Occipital lobe (tissue), 2 donors: ENCODE data around the gene ZNF74. TPM values are rescaled to one million over a fixed set of nuclear protein-coding genes. Genes with fewer than 3 reads are reported as not detected.

Experiments used
- DNase-seq: peaks from one replicate; lab custom pipeline; 2025; lab: John Stamatoyannopoulos, UW
- total RNA-seq: library from RNA; depleted of rRNA; stranded (reverse); fragments of >200 nt; gene quantifications from one replicate; pipeline ENCODE4 v1.2.3, GENCODE V29; 2014

ZNF74 gene
- total RNA-seq, 1 donor from 2014 or later: 46.2 TPM

- DNase-seq: no peak
Observed at GRCh38 chr22:20430720-20431510, 37.0 kb downstream of the ZNF74 start.

DNA sequence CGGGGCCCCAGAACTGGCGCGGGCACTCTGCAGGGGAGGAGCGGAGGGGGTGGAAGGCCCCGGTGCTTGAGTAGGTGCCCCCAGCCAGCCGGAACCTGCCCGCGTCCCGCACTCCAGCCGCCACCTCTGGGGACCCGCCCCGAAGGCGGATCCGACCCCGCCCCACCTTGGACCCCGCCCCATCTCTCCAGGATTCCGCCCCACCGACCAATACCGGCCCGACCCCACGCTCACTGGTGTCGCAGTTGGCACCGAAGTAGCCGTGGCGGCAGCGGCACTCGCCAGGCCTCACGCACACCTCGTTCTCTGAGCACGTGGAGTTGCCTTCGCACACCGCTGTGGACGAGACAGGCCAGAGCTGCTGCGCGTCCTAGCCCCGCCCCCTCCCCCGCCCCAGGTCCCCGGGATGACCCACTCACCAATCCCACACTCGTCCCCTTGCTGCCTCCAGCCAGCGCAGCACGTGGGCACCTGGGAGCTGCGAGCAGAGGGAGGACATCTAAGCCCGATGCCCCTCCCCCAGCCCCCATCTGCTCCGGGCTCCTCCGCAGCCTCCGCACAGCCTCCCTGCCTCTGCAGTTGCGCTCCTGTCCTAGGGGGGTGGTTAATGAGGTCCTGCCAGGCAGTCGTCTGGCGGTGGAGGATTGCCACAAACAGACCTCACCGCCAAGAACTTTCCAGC is 37.7 kb downstream of the ZNF74 start:
- DNase-seq: no peak

- DNase-seq: no peak
Observed at GRCh38 chr22:20432244-20432686, 38.3 kb downstream of the ZNF74 start.

DNA sequence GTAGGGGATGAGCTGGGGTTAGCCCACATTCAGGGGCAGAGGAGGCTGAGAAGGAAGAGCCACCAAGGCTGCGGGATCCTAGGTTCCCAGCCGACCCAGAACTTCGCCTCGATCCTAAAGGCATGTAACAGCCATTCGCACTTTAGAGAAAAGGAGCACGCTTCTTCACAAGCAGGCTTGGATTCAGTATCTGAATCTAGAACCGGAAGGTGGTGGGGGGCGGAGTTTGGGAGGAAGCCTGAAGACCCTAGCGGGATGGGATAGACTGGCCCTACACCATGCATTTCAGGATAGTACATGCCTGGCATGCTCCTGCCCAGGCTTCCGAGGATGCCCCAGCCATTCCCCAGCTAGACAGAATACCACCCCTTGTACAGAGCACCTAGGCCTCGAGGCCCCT is 39.2 kb downstream of the ZNF74 start:
- DNase-seq: no peak

DNA sequence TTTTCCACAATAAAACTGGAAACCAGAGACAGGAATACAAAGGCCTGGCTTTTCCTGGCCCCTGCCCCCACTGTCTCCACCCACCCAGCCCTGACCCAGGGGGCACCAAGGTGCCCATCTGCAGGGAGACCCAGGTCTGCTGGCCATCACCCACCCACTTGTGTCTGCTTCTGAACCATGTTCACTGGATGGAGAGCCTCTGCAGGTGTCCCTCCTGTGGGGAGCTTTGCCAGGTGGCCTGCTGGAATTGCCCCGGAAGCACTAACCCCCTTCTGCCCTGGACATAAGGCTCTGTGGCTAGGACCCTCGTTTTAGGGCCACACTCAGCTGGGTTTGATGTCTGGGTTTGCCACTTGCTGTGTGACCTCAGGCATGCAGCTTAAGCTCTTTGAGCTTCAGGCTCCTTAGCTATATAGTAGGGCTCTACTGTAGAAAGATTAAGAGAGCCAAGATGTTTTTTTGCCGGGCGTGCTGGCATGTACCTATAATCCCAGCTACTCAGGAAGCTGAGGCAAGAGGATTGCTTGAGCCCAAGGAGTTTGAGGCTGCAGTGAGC is 39.8 kb downstream of the ZNF74 start:
- no peak for DNase-seq

DNA sequence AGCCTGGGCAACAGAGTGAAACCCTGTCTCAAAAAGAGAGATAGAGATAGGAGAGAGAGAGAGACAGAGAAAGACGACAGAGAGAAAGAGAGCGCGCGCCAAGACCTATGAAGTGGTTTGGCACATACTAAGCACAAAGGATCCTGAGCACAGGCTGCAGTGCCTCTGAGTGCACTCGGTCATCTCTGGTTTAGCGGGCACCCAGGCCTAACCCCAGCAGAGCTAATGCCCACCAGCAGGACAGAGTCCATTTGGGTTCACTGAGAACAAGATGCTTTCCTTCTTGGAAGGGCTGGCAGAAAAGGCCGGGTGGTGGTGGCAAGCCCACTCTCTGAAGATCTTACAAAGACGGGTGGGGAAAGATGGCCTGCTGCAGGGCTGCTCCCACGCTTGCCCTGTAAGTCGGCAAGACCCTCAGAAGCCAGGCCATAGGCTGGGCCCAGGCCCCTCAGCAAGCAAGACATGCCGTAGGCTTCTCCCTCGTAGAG is 40.4 kb downstream of the ZNF74 start:
- DNase-seq: no peak

GRCh38 chr22:20434773-20435172 is 40.8 kb downstream of the ZNF74 start:
- DNase-seq: no peak

GRCh38 chr22:20435436-20436306 is 41.7 kb downstream of the ZNF74 start:
- no peak for DNase-seq

DNA sequence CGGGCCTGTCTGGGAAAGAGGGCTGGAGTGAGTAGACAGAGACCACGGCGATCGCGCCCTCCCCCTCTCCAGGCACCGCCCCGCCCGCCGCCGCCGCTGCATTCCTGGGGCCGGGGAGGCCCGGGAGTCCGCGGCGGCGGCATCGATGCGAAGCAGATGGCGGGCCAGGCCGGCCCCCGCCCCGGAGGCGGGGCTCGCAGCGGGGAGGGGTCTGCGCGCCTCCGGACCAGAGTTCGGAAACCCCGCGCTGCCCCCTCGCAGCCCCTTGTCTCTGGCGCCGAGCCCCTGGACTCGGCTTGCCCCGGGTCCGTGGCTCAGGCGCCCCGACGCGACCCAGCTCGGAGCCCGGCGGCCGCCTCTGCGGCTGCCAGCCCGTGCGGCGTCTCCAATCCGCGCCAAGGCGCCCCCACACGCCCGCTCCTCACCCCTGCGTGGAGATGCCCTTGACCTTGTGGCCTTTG is 42.4 kb downstream of the ZNF74 start:
- DNase-seq: no peak

DNA sequence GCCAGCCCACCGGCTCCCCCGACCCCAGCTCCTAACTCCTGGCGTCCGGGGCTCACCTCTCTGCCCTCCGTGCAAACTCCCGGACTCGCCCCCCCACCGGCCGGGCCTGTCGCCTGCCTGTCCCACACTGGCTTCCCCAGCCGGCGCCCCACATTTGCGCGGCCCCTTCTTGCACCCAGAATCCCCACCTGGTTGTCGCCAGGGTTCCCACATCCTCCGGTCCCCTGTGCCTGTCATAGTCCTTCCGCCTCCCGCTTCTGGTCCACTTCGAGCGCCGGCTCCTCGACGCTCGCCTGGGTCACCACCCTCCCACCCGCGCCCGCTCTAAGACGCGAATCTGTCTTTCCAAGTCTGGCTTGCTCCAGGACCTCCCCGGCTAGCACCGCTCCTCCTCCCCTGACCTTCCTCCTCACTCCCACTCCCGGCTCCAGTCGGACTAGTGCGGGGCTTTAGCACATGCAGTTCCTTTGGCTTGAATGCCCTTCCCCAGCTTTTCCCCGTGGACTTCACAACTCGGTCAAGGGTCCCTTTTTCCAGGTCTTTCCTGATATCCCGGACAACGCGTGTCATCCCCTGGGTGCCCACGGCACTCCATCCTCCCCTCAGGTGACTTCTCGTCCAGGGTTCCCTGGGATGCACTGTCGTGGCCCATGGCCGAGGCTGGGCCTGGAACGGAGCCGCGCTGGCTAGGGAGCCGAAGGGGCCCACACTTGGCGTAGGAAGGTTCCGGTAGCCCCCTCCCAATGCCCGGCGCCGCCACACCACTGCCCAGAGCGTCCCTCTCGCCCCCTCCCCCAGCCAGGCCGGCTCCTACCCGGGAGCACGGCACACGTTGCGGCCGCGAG is 43.0 kb downstream of the ZNF74 start:
- DNase-seq: no peak

DNA sequence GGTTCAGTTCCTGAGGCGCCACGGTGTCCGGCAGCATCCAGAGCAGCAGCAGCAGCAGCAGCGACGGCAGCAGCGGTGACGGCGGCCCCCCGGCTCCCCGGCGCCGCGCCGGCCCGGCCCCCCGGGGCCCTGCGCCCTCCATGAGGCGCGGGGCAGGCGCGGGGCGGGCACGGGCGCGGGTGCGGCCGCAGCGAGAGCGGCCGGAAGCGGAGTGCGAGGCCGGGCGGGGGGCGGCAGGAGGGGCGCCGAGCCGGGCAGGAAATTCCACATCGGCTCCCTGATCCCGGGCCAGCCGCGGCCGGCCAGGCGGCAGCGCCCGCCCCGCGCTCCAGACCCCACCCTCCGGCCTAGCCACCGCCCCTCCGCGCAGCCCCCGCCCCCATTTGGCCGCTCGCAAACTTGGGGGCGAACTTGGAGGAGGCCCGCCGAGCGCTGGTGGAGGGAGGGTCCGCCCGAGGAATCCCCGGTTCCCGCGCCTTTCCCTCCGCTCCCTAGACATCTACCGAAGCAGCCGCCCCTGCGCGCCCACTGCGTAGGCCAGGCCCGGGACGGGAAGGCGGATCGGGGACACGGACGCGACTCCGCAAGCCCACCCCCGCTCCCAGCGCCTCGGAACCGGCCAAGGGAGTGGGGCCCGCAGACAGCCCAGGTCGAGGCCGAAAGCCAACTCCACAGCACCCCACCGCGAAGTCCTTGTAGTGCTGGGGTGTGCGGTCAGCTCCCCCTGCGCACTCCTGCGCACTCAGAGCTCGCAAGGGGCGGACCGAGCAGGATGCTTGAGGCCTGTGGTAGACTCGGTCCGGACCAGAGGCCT is 43.9 kb downstream of the ZNF74 start, which contains the start of gene SCARF2:
TSS of gene SCARF2 (minus strand) at position 213 of the 814 bp plus-strand sequence. CDS start at position 142, 71 bp downstream.
- no peak for DNase-seq

GRCh38 chr22:20438427-20438677 is 44.4 kb downstream of the ZNF74 start:
- DNase-seq: no peak

GRCh38 chr22:20438678-20439492 is 44.9 kb downstream of the ZNF74 start:
- DNase-seq: no peak

GRCh38 chr22:20439556-20439927 is 45.6 kb downstream of the ZNF74 start:
- DNase-seq: no peak

DNA sequence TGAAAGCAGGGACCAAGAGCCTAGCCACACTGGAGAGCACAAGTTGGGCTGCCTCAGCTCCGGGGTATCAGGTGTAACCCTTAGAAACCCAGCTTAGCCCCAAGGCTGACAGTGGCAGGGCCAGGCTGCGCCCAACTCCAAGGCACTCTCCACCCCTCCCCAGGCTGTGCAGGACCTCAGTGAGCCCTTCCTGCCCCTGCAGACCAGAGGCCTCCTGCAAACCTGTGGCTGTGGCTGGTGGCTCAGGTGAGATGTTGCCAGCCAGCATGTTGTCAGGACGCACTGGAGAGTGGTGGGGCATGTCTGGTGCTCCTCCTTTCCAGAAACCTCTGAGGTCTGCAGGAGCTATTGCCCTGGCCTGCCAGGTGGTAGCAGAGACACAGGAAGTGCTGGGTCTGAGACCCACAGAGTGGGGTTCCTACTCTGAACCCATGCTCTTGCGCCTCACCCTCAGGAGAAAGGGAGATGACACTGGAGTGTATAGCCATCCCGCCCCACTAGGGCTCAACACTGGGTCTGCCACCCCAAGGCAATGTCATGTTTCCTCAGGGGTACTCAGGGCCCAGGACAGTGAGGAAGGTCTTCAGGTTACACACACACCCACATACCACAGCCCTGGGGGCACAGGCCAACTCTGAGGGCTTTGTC is 46.1 kb downstream of the ZNF74 start:
- no peak for DNase-seq

DNA sequence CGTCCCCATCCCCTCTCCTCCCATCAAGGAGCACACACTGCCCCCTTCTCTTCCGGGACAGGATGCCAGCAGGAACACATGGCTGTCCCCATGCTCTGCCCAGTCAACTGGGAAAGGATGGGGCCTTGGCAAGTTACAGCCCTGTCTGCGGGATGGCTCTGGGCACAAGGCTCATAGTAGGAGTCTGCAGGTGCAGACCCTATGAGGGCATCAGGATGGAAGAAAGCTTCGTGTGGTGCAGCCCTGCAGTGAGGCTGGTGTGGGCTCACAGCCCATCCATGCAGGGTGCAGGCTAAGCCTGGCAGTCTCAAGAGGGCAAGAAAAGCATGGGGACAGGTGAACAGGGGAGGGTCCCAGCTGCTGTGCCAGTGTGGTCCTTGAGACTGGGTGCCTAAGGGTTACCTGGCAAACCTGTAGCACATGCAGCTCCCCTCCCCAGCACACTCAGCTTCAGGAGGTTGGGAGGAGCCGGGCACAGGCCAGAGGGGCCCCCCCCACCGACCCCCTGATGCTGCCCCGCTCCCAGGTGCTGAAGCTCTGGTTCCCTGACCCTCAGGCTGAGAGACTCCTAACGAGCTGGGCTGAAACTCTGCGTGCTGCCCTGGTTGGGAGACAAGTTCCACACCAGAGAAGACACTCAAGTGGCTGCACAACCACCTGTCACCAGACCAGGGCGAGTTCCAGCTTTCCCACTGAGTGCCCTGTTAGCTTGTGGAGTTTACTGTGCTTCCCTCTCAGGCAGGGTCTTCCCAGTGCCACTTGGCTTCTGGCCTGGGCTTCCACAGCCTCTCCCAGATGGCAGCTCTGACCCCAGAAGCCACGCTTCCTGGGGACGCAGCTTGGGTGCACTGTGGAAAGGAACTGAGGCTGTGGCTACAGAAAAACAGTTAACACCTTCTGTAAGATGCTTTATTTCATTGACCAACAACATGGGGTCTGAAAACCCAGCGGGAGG is 47.0 kb downstream of the ZNF74 start:
- no peak for DNase-seq
